Right lobe of liver (tissue), 4 donors: ENCODE results near the gene AHCYL2.

ENCODE experiments used
- POLR2A ChIP-seq: fragments of 450-650 bp; IDR thresholded peaks from one replicate; pipeline ENCODE4 v1.6.1; 2017; ENCODE audit warnings: antibody characterized with exemption, mild to moderate bottlenecking
- TF ChIP-seq, protein P1 (sequence below), 4 donors: fragments of 200-600 bp in 3 of 4; fragments of 450-650 bp in 1 of 4; IDR thresholded peaks; one replicate each; pipeline versions ENCODE4 v1.5.1 to v1.8.0; 2016 to 2022; ENCODE audit warnings: antibody characterized with exemption in 4 of 4, mild to moderate bottlenecking in 2 of 4
- donor health status: DM: no; HTN: no; CAD: no.
- donor health status: DM: no; HTN: no; CAD: no.
- donor health status: DM: no; HTN: yes; CAD: no.

DNA sequence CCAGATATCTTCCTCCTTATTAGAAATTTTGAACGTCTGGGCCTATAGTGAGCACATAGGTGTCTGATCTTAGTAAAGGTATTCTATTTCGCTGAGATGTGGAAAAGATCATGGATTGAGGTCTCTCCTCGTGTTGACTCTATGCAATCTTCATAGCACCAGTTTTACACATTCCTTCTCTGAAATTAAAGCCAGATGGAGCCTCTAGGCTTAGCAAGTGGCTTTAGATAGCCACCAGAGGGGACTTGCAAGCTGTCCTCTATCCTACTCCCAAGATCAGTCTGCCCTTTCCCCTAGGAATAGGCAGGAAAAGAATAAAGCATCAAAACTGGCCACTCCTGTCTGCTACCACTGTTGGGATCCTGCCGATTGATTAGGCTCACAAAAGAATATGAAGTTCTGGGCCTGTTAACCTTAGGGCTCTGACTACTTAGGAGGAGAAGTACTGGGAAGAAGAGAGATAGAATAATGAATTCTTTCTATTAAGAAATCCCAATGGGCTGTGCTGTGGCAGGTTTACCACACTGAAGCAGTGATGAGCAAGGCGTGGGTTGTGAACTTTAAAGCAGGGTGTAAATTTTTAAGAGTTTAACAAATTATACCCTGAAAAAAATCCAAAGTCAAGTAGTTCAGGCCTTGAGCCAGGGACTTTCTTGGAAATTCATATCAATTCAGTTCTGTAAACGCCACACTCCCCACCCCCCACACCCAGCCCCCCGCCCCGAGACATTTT lies 207.2 kb downstream of the AHCYL2 start:
- TF ChIP-seq, protein P1, sequence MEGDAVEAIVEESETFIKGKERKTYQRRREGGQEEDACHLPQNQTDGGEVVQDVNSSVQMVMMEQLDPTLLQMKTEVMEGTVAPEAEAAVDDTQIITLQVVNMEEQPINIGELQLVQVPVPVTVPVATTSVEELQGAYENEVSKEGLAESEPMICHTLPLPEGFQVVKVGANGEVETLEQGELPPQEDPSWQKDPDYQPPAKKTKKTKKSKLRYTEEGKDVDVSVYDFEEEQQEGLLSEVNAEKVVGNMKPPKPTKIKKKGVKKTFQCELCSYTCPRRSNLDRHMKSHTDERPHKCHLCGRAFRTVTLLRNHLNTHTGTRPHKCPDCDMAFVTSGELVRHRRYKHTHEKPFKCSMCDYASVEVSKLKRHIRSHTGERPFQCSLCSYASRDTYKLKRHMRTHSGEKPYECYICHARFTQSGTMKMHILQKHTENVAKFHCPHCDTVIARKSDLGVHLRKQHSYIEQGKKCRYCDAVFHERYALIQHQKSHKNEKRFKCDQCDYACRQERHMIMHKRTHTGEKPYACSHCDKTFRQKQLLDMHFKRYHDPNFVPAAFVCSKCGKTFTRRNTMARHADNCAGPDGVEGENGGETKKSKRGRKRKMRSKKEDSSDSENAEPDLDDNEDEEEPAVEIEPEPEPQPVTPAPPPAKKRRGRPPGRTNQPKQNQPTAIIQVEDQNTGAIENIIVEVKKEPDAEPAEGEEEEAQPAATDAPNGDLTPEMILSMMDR (IDR thresholded peaks at IDR 0.05) = no peak
- TF ChIP-seq POLR2A = no peak
